Stimulated activated CD8-positive, alpha-beta memory T cell treated with anti-CD3 and anti-CD28 coated beads, Interleukin-12 subunit alpha, Interleukin-12 subunit beta, amount 100 ng/mL, for 24 hours (primary cell): ENCODE data around the gene FZD10.

Experiments used
- DNase-seq: peaks from one replicate; pipeline ENCODE4 v3.0.0-alpha.2; 2020; ENCODE audit errors: extremely low read depth

FZD10 gene

GRCh38 chr12:130154276-130155070 lies 7.8 kb upstream of the FZD10 start:
- DNase-seq, result no peak

GRCh38 chr12:130155416-130156073 lies 6.7 kb upstream of the FZD10 start:
- DNase-seq, result no peak

GRCh38 chr12:130156652-130157275 lies 5.5 kb upstream of the FZD10 start:
- no peak for DNase-seq

GRCh38 chr12:130157998-130158753 lies 4.1 kb upstream of the FZD10 start:
- DNase-seq, result no peak

GRCh38 chr12:130158754-130159059 lies 3.6 kb upstream of the FZD10 start:
- DNase-seq, result no peak

- DNase-seq, result no peak
These were observed 2.0 kb upstream of the FZD10 start for GRCh38 chr12:130160306-130160705.

- no peak for DNase-seq
These were observed 1.5 kb upstream of the FZD10 start for GRCh38 chr12:130160711-130161231.

GRCh38 chr12:130161261-130162243 lies 712 bp upstream of the FZD10 start:
- no peak for DNase-seq

GRCh38 chr12:130162745-130163460 lies 639 bp downstream of the FZD10 start:
- no peak for DNase-seq

- no peak for DNase-seq
These were observed 1.4 kb downstream of the FZD10 start for GRCh38 chr12:130163461-130164215.

GRCh38 chr12:130164216-130164542 lies 1.9 kb downstream of the FZD10 start:
- DNase-seq, result no peak

GRCh38 chr12:130164936-130165335 lies 2.7 kb downstream of the FZD10 start:
- no peak for DNase-seq

- no peak for DNase-seq
These were observed 4.0 kb downstream of the FZD10 start for GRCh38 chr12:130166306-130166705.

- no peak for DNase-seq
These were observed 5.3 kb downstream of the FZD10 start for GRCh38 chr12:130167537-130167936.

GRCh38 chr12:130169256-130169655 lies 7.0 kb downstream of the FZD10 start:
- no peak for DNase-seq

GRCh38 chr12:130169924-130170323 lies 7.7 kb downstream of the FZD10 start:
- DNase-seq, result no peak

GRCh38 chr12:130170611-130171010 lies 8.3 kb downstream of the FZD10 start:
- no peak for DNase-seq

- DNase-seq, result no peak
These were observed 15.5 kb downstream of the FZD10 start for GRCh38 chr12:130177635-130178242.

- no peak for DNase-seq
These were observed 16.0 kb downstream of the FZD10 start for GRCh38 chr12:130178282-130178681.
